Measurements from ENCODE around the gene TOMM34. TPM values are rescaled to one million over a fixed set of nuclear protein-coding genes. Genes with fewer than 3 reads are reported as not detected.

TOMM34 gene
- total and polyA plus RNA-seq, 2 of the 13 experiments (the other 11 are each of a cell fraction or from before 2014, with no cell fraction given): 36.2 to 52.0 TPM

- no peak for TF ChIP-seq E2F5 (CRISPR knock-in tag; conservative IDR thresholded peaks at IDR 0.05)
- TF ChIP-seq ZNF10 (CRISPR knock-in tag; IDR thresholded peaks at IDR 0.05; ENCODE audit: borderline replicate concordance, low read depth): no peak
- no peak for TF ChIP-seq CREM (IDR thresholded peaks at IDR 0.05)
- no peak for TF ChIP-seq CREM (CRISPR knock-in tag; IDR thresholded peaks at IDR 0.05)
- TF ChIP-seq CREB3 (CRISPR knock-in tag; IDR thresholded peaks at IDR 0.05): peak; percentile 42; the same call in 1 of the 2 replicates
- no peak for TF ChIP-seq ZFYVE20 (CRISPR knock-in tag; IDR thresholded peaks at IDR 0.05; ENCODE audit: borderline replicate concordance, low read depth)
- TF ChIP-seq MIER2 (CRISPR knock-in tag; IDR thresholded peaks at IDR 0.05): 0 out of 2 replicates have a peak, but pooled peaks have one; percentile 27
- no peak for TF ChIP-seq KDM3A (CRISPR knock-in tag; IDR thresholded peaks at IDR 0.05; ENCODE audit: low read depth)
- TF ChIP-seq KMT2B (CRISPR knock-in tag; IDR thresholded peaks at IDR 0.05): peak; percentile 49; the same call in 1 of the 2 replicates
- TF ChIP-seq ZNF318 (CRISPR knock-in tag; IDR thresholded peaks at IDR 0.05): no peak
- peak; percentile 52 for TF ChIP-seq FOXA3 (CRISPR knock-in tag; IDR thresholded peaks at IDR 0.05)
- TF ChIP-seq HOXA7 (CRISPR knock-in tag; IDR thresholded peaks at IDR 0.05): no peak
- TF ChIP-seq GATA4 (IDR thresholded peaks at IDR 0.05; ENCODE audit: borderline replicate concordance, low read depth): 0 out of 2 replicates have a peak, but pooled peaks have one; percentile 19
- peak; percentile 67 for TF ChIP-seq SRSF1 (optimal IDR thresholded peaks at IDR 0.05; ENCODE audit: low read depth, low read length)
- TF ChIP-seq KDM4B (CRISPR knock-in tag; IDR thresholded peaks at IDR 0.05): peak; percentile 68; the same call in 1 of the 2 replicates
- peak; percentile 74 for TF ChIP-seq TARDBP (CRISPR knock-in tag; IDR thresholded peaks at IDR 0.05)
- TF ChIP-seq MAFG (CRISPR knock-in tag; IDR thresholded peaks at IDR 0.05): no peak
These were observed 48.8 kb downstream of the TOMM34 start (continued) for GRCh38 chr20:44911264-44911921.
